ENCODE data around the gene CD80.

CD80 gene, protein sequence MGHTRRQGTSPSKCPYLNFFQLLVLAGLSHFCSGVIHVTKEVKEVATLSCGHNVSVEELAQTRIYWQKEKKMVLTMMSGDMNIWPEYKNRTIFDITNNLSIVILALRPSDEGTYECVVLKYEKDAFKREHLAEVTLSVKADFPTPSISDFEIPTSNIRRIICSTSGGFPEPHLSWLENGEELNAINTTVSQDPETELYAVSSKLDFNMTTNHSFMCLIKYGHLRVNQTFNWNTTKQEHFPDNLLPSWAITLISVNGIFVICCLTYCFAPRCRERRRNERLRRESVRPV

DNA sequence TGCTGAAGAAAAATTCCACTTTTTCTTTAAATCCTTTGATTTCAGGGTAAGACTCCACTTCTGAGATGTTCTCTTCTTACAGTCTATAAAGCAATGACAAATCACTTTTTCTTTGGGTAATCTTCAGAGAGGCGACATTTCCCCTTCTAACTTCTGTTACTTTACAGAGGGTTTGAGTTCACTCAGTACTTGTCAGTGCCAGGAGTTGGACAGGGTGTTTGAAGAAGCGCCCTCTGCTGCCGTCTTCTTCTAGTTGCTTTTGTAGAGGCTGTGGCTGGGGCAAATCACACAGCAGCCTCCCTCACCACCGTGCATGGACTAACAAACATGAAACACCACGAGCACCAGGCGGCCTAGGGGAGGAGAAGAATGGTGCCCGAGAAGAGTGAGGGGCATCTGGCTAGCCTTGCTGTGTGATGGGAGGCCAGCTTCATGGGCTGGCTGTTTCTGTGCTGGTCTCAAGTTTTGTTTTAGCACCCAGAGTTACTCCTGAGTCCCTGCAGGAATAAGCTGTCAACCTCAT is at the start of gene CD80:
CD80 (minus strand) TSS at position 174 of the 523 bp plus-strand sequence. CDS start 1,886 bp downstream, outside the sequence.
- H3K4me1 Mint-ChIP-seq: no peaks in the 10 kb centered on the region
- no peak within 1 kb of the TSS for H3K4me3 Mint-ChIP-seq
- TF ChIP-seq, protein P1, sequence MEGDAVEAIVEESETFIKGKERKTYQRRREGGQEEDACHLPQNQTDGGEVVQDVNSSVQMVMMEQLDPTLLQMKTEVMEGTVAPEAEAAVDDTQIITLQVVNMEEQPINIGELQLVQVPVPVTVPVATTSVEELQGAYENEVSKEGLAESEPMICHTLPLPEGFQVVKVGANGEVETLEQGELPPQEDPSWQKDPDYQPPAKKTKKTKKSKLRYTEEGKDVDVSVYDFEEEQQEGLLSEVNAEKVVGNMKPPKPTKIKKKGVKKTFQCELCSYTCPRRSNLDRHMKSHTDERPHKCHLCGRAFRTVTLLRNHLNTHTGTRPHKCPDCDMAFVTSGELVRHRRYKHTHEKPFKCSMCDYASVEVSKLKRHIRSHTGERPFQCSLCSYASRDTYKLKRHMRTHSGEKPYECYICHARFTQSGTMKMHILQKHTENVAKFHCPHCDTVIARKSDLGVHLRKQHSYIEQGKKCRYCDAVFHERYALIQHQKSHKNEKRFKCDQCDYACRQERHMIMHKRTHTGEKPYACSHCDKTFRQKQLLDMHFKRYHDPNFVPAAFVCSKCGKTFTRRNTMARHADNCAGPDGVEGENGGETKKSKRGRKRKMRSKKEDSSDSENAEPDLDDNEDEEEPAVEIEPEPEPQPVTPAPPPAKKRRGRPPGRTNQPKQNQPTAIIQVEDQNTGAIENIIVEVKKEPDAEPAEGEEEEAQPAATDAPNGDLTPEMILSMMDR (IDR thresholded peaks at IDR 0.05): no peak
- peaks cover 3% of the 10 kb centered on the region for H3K27me3 Mint-ChIP-seq (ENCODE audit: low read depth, poor library complexity)
- peak; percentile 8 for DNase-seq
- H3K27ac Mint-ChIP-seq: no peak within 1 kb of the TSS
- no peaks in the 10 kb centered on the region for H3K9me3 Mint-ChIP-seq
- H3K36me3 Mint-ChIP-seq (ENCODE audit: low read depth): no peaks in the 10 kb centered on the region

DNA sequence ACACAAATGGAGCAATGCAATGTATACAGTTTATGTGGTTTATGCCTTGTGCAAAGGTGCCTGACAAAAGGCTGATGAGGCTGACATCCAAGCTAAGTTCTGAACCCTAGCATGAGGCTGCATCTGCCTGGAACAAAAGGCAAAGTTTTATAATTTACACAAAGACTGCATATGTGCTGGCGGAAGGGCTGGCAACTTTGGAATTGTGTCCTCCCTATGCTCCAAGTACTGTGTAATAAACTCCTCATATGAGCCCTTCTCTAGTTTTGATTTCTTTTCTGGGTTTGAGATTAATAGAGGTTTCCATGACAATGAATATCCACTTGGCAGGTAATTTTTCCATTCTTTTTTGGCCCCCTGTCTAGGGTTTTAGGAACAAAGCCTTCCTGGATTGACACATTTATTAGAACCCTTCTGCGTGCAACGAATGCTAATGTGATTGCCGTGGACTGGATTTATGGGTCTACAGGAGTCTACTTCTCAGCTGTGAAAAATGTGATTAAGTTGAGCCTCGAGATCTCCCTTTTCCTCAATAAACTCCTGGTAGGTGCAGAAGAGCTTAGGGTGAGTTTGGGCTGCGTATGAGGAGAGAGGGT is 49.1 kb upstream of the CD80 start:
- Mint-ChIP-seq H3K4me3 (no peak overlapping the region), H3K9me3 (peaks cover 13% of the 10 kb centered on the region), H3K36me3 (ENCODE audit: low read depth) (no peaks in the 10 kb centered on the region), H3K27me3 (ENCODE audit: low read depth, poor library complexity) (peaks cover 3% of the 10 kb centered on the region), H3K27ac (peak overlapping the region; percentile 27), H3K4me1 (peaks cover 11% of the 10 kb centered on the region)
- TF ChIP-seq, protein P1 (IDR thresholded peaks at IDR 0.05): no peak
- DNase-seq: no peak

DNA sequence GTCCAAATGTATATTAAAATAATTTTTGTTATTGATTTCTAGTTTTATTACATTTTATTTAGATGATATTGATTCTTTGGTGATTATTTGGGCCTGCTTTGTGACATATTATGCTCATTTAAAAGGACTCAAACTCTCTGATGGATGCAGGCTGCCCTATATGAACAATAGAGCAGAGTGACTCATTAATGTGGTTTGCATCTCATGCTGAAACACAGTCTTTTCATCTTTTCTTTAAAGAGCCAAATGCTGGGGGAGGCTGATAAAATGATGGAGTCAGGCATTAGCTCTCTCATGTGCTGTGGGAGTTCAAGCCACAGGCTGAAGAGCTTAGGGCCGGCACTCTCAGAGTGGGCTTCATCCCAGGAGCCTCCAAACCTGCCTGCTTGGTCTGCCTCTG is 45.5 kb upstream of the CD80 start:
- Mint-ChIP-seq H3K4me3 (no peak overlapping the region), H3K27me3 (ENCODE audit: low read depth, poor library complexity) (peaks cover 1% of the 10 kb centered on the region), H3K36me3 (ENCODE audit: low read depth) (no peaks in the 10 kb centered on the region), H3K4me1 (peaks cover 18% of the 10 kb centered on the region), H3K9me3 (no peaks in the 10 kb centered on the region), H3K27ac (no peak overlapping the region)
- TF ChIP-seq, protein P1 (IDR thresholded peaks at IDR 0.05): no peak
- DNase-seq: no peak

DNA sequence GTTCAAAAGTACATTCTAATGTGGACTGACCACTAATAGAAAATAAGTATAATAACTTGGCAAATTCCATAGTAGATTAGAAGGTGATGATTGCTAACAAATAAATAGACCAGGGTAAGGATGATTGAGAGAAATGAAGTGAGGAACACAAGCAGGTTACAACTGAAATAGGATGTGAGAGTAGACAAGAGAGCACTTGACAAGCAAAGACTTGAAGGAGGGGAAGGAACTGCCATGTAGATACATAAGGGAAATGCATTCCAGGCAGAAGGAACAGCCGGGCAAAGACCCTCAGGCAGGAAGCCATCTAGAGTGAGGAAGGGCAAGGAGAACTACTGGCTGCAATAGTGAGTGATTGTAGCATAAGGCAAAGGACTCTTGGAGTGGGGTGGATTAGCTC is 43.3 kb upstream of the CD80 start:
- Mint-ChIP-seq H3K36me3 (ENCODE audit: low read depth) (no peaks in the 10 kb centered on the region), H3K9me3 (no peaks in the 10 kb centered on the region), H3K4me1 (peaks cover 29% of the 10 kb centered on the region)

DNA sequence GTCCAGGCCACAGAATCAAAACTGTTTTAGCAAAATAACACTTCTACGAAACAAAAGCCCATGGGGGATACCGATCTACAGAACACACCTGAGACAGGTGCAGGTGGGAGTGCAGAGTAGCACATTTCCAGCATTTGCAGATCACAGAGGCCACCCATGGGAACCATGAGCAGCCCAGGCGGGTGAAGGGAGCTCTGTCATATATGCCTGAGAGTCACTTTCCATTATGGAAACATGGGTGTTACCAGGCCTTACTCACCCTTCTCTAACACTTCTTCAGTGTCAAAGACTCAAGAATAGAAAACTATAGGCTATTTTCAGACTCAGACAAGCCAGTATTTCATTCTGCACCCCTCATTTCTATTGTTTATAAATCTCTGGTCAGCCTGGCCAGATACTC is 41.7 kb upstream of the CD80 start:
- TF ChIP-seq, protein P1 (IDR thresholded peaks at IDR 0.05): no peak
- H3K9me3 Mint-ChIP-seq: no peaks in the 10 kb centered on the region
- peaks cover 36% of the 10 kb centered on the region for H3K4me1 Mint-ChIP-seq
- no peak overlapping the region for H3K4me3 Mint-ChIP-seq
- no peaks in the 10 kb centered on the region for H3K36me3 Mint-ChIP-seq (ENCODE audit: low read depth)
- peaks cover 9% of the 10 kb centered on the region for H3K27me3 Mint-ChIP-seq (ENCODE audit: low read depth, poor library complexity)
- DNase-seq: no peak
- H3K27ac Mint-ChIP-seq: no peak overlapping the region

More for the DNA sequence above, 43.3 kb upstream of the CD80 start:
- TF ChIP-seq, protein P1 (IDR thresholded peaks at IDR 0.05): no peak
- Mint-ChIP-seq H3K4me3 (no peak overlapping the region), H3K27me3 (ENCODE audit: low read depth, poor library complexity) (peaks cover 9% of the 10 kb centered on the region), H3K27ac (no peak overlapping the region)
- DNase-seq: no peak
